ENCODE measurements around the gene INO80D. TPM values are rescaled to one million over a fixed set of nuclear protein-coding genes. Genes with fewer than 3 reads are reported as not detected.
"Not testable (repeated sequence)": the region's sequence is repeated elsewhere in the genome, so short reads cannot be mapped to it uniquely, and the experiment has no call there.

The INO80D gene
- total and polyA plus RNA-seq, 8 donors = 9.9 to 21.9 (median 12.3) TPM

GRCh38 chr2:206105038-206105437 lies 19.1 kb upstream of the INO80D start:
- no peaks in the 10 kb centered on the region for H3K4me1 ChIP-seq
- intact Hi-C loops (cut with DNase I) = no loop called here
- no peak for TF ChIP-seq CTCF (IDR thresholded peaks at IDR 0.05)
- H3K9me3 ChIP-seq = no peaks in the 10 kb centered on the region
- DNase-seq (no peak), ATAC-seq (no peak)
- no peaks in the 10 kb centered on the region for H3K27me3 ChIP-seq
- H3K4me3 ChIP-seq = no peak overlapping the region
- H3K36me3 ChIP-seq = no peaks in the 10 kb centered on the region
- no peak overlapping the region for H3K27ac ChIP-seq

- ATAC-seq; H3K4me1 ChIP-seq; H3K4me3 ChIP-seq; H3K9me3 ChIP-seq; H3K27me3 ChIP-seq; H3K27ac ChIP-seq; H3K36me3 ChIP-seq; intact Hi-C loops (cut with DNase I): not testable (repeated sequence)
- DNase-seq = peak in 2 of 4 donors; percentile 74 to 90
Measured at GRCh38 chr2:206098872-206099271, 12.9 kb upstream of the INO80D start.

DNA sequence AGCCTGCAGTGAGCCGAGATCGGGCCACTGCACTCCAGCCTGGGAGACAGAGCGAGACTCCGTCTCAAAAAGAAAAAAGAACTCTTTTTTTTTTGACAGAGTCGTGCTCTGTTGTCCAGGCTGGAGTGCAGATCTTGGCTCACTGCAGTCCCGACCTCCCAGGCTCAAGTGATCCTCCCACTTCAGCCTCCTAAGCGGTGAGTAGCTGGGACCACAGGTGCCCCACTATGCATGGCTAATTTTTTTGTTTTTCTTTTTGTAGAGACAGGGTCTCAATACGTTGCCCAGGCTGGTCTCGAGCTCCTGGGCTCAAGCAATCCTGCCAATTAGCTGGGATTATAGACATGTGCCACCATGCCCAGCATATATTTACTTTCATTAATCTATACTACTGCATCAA lies 12.5 kb upstream of the INO80D start:
- no peak for TF ChIP-seq CTCF (IDR thresholded peaks at IDR 0.05)

GRCh38 chr2:206096876-206097275 lies 10.9 kb upstream of the INO80D start:
- intact Hi-C loops (cut with DNase I) = no loop called here
- no peaks in the 10 kb centered on the region for H3K36me3 ChIP-seq

More for the DNA sequence above, 12.5 kb upstream of the INO80D start:
- Histone ChIP-seq H3K4me1 (peaks cover 0 to 3% of the 10 kb centered on the region in 2 donors), H3K27ac (no peak overlapping the region), H3K36me3 (no peaks in the 10 kb centered on the region), H3K9me3 (no peaks in the 10 kb centered on the region), H3K4me3 (no peak overlapping the region), H3K27me3 (no peaks in the 10 kb centered on the region)
- DNase-seq (no peak), ATAC-seq (no peak)
- intact Hi-C loops (cut with DNase I) = no loop called here

GRCh38 chr2:206095536-206096332 lies 9.8 kb upstream of the INO80D start:
- intact Hi-C loops (cut with DNase I) = no loop called here
- Histone ChIP-seq H3K9me3 (no peaks in the 10 kb centered on the region), H3K27ac (no peak overlapping the region), H3K4me3 (no peak overlapping the region), H3K27me3 (no peaks in the 10 kb centered on the region), H3K4me1 (peaks cover 0 to 3% of the 10 kb centered on the region in 2 donors), H3K36me3 (no peaks in the 10 kb centered on the region)
- DNase-seq = no peak
- no peak for TF ChIP-seq CTCF (IDR thresholded peaks at IDR 0.05)
- ATAC-seq = no peak

More at GRCh38 chr2:206096876-206097275, 10.9 kb upstream of the INO80D start:
- DNase-seq (no peak), ATAC-seq (no peak)
- no peaks in the 10 kb centered on the region for H3K27me3 ChIP-seq
- peaks cover 0 to 3% of the 10 kb centered on the region in 2 donors for H3K4me1 ChIP-seq
- H3K27ac ChIP-seq = no peak overlapping the region
- H3K4me3 ChIP-seq = no peak overlapping the region
- no peak for TF ChIP-seq CTCF (IDR thresholded peaks at IDR 0.05)
- no peaks in the 10 kb centered on the region for H3K9me3 ChIP-seq

Measured in left lung (tissue), 10 donors.